OCI-LY7 (cell line): ENCODE results near the gene MEF2C. TPM values are rescaled to one million over a fixed set of nuclear protein-coding genes. Genes with fewer than 3 reads are reported as not detected.

Experiments
- BruUV-seq: library from RNA; stranded (reverse); fragments of 400-500 nt; replicated peaks from 2 replicates; lab custom pipeline; 2021; lab: Mats Ljungman, UMichigan
- CTCF ChIA-PET: fragments of 300-600 bp; sonication (Branson Sonifier 250); formaldehyde crosslinking; loops from one replicate; lab custom pipeline; 2022; ENCODE audit warnings: antibody characterized with exemption; ENCODE audit not compliant: unreplicated experiment; lab: Charles Lee
- POLR2A ChIA-PET: fragments of 300-600 bp; sonication (Branson Sonifier 250); formaldehyde crosslinking; loops from one replicate; lab custom pipeline; 2022; ENCODE audit warnings: antibody characterized with exemption; lab: Charles Lee
- DNase-seq: peaks from one replicate; pipeline ENCODE4 v3.0.0-alpha.2; 2015; ENCODE audit warnings: low spot score
- H2AFZ ChIP-seq: fragments of 200-600 bp; sonication (generic), shearing (Covaris generic); 2 replicates; pipeline ENCODE4 v1.6.1; 2014; ENCODE audit warnings: mild to moderate bottlenecking, antibody characterized with exemption, low read length, moderate library complexity
- H3K27ac ChIP-seq: fragments of 200-600 bp; sonication (generic); 2 replicates; pipeline ENCODE4 v1.5.1; 2014; ENCODE audit warnings: mixed run types, low read depth, mild to moderate bottlenecking, moderate library complexity, low read length, inconsistent platforms; ENCODE audit not compliant: poor library complexity, severe bottlenecking
- H3K36me3 ChIP-seq: fragments of 200-600 bp; sonication (generic); 2 replicates; pipeline ENCODE4 v1.6.1; 2014; ENCODE audit warnings: mild to moderate bottlenecking, antibody characterized with exemption, low read length, moderate library complexity, mixed read lengths; ENCODE audit not compliant: insufficient read depth
- H3K4me1 ChIP-seq: fragments of 200-600 bp; sonication (generic); 2 replicates; pipeline ENCODE4 v1.5.1; 2014; ENCODE audit warnings: mild to moderate bottlenecking, low read length; ENCODE audit not compliant: insufficient read depth, poor library complexity, severe bottlenecking
- H3K4me2 ChIP-seq: fragments of 200-600 bp; sonication (generic); 2 replicates; pipeline ENCODE4 v1.6.1; 2014; ENCODE audit warnings: mild to moderate bottlenecking, low read length
- H3K4me3 ChIP-seq: fragments of 200-600 bp; sonication (generic); 2 replicates; pipeline ENCODE4 v1.5.1; 2014; ENCODE audit warnings: mild to moderate bottlenecking, low read depth, low read length; ENCODE audit not compliant: poor library complexity, severe bottlenecking
- H3K79me2 ChIP-seq: fragments of 200-600 bp; sonication (generic); 2 replicates; pipeline ENCODE4 v1.6.1; 2016; ENCODE audit warnings: low read depth, mild to moderate bottlenecking, low read length, moderate library complexity, mixed read lengths; ENCODE audit not compliant: insufficient read depth
- H3K9me2 ChIP-seq: fragments of 200-600 bp; sonication (generic); 2 replicates; pipeline ENCODE4 v1.6.1; 2016; ENCODE audit warnings: mild to moderate bottlenecking, low read length, mixed read lengths; ENCODE audit not compliant: insufficient read depth
- H3K9me3 ChIP-seq: fragments of 200-600 bp; sonication (generic); 2 replicates; pipeline ENCODE4 v1.6.1; 2014; ENCODE audit warnings: mild to moderate bottlenecking, mixed run types, low read length, mixed read lengths
- H4K20me1 ChIP-seq: fragments of 200-600 bp; sonication (generic); 2 replicates; pipeline ENCODE4 v1.6.1; 2014; ENCODE audit warnings: mild to moderate bottlenecking, antibody characterized with exemption, low read length, moderate library complexity, mixed read lengths; ENCODE audit not compliant: insufficient read depth
- EZH2phosphoT487 ChIP-seq: fragments of 200-600 bp; sonication (generic); IDR thresholded peaks from 2 replicates; pipeline ENCODE4 v1.6.1; 2018; ENCODE audit warnings: low read depth, borderline replicate concordance, mild to moderate bottlenecking, mixed run types, antibody characterized with exemption, low read length, moderate library complexity, mixed read lengths
- intact Hi-C: fragments of 100-400 bp; cut with micrococcal nuclease; formaldehyde crosslinking; loops from one replicate; pipeline ENCODE4 v1.10.0; 2022; ENCODE audit not compliant: unreplicated experiment
- total RNA-seq, 2 experiments: library from RNA; depleted of rRNA in 1 of 2; stranded (reverse); fragments of >200 nt in 1 of 2; shearing (Covaris generic) in 1 of 2; gene quantifications; 2 replicates each; pipeline ENCODE4 v1.2.3, GENCODE V29; 2014 to 2022
- TF ChIP-seq, protein P1 (sequence below): fragments of 200-600 bp; sonication (generic); conservative IDR thresholded peaks from 2 replicates; pipeline ENCODE4 v1.5.1; 2014; ENCODE audit warnings: mild to moderate bottlenecking, antibody characterized with exemption, low read length, moderate library complexity, mixed read lengths

MEF2C gene
- total RNA-seq, 2 experiments from 2014 or later, result 5.5 to 57.6 TPM

DNA sequence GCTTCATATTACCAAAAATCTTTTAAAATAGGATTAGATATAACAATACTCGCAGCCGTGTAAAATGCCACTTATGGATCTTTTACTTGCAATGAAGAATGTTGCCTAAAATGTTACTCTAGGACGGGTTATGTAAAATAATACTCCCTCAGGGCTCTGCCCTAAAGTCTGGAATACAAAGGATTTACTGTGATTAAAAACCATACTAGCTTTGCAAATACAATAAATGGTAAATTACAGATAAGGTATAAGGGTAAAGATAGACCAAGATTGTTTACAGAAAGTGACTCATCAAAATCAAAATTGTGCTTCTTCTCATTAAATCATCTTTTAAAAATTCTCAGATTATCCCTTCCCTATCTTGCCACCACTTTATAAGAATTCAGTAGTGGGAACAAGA, 163.6 kb downstream of the MEF2C start:
- H3K4me3 ChIP-seq, result no peak overlapping the region
- DNase-seq, result no peak
- H4K20me1 ChIP-seq, result no peaks in the 10 kb centered on the region
- ChIA-PET CTCF (no interaction called here), POLR2A (interaction anchor here (0.5 to 1.2 kb wide), 2 partner anchors 593 to 901 kb away, joined by 3 read pairs; no protein-coding TSS in a partner anchor)
- H3K4me2 ChIP-seq, result no peak overlapping the region
- no peaks in the 10 kb centered on the region for H3K9me2 ChIP-seq
- H3K4me1 ChIP-seq, result no peaks in the 10 kb centered on the region
- TF ChIP-seq, protein P1, sequence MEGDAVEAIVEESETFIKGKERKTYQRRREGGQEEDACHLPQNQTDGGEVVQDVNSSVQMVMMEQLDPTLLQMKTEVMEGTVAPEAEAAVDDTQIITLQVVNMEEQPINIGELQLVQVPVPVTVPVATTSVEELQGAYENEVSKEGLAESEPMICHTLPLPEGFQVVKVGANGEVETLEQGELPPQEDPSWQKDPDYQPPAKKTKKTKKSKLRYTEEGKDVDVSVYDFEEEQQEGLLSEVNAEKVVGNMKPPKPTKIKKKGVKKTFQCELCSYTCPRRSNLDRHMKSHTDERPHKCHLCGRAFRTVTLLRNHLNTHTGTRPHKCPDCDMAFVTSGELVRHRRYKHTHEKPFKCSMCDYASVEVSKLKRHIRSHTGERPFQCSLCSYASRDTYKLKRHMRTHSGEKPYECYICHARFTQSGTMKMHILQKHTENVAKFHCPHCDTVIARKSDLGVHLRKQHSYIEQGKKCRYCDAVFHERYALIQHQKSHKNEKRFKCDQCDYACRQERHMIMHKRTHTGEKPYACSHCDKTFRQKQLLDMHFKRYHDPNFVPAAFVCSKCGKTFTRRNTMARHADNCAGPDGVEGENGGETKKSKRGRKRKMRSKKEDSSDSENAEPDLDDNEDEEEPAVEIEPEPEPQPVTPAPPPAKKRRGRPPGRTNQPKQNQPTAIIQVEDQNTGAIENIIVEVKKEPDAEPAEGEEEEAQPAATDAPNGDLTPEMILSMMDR, result no peak
- TF ChIP-seq EZH2phosphoT487, result no peak
- H3K79me2 ChIP-seq, result no peaks in the 10 kb centered on the region
- no peaks in the 10 kb centered on the region for H3K36me3 ChIP-seq
- H2AFZ ChIP-seq, result no peak overlapping the region
- intact Hi-C loops, result no loop called here
- H3K27ac ChIP-seq, result no peak overlapping the region
- no TSS peak for BruUV-seq
- no peaks in the 10 kb centered on the region for H3K9me3 ChIP-seq

DNA sequence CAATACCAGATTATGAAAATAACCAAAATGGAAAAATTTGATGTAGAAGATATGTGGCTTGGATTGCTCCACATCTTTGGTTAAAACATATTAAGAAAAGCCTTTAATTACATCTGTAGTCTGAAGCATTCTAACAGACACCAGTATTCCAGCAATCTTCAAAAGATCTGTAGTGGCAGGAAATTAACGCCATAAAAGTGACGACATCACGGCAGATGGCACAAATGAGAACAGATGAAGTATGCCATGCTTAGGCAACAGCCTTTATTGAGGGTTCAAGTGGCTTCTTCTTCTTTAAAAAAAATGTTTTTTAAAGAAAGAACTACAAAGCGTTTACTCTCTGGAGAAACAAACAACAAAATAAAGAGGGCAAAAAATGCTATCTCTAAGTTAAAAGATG, 164.2 kb downstream of the MEF2C start:
- no TSS peak for BruUV-seq
- H3K36me3 ChIP-seq, result no peaks in the 10 kb centered on the region
- no peaks in the 10 kb centered on the region for H3K4me1 ChIP-seq
- no peak overlapping the region for H2AFZ ChIP-seq
- intact Hi-C loops, result no loop called here
- no peak overlapping the region for H3K4me3 ChIP-seq
- H4K20me1 ChIP-seq, result no peaks in the 10 kb centered on the region
- no peak for DNase-seq
- H3K9me3 ChIP-seq, result no peaks in the 10 kb centered on the region
- CTCF ChIA-PET, result no interaction called here
- TF ChIP-seq EZH2phosphoT487, result no peak
- TF ChIP-seq, protein P1, result no peak
- H3K79me2 ChIP-seq, result no peaks in the 10 kb centered on the region
- no peak overlapping the region for H3K4me2 ChIP-seq
- H3K9me2 ChIP-seq, result no peaks in the 10 kb centered on the region
- H3K27ac ChIP-seq, result no peak overlapping the region
- POLR2A ChIA-PET, result interaction anchor here (1.2 kb wide), 1 partner anchor 900 kb away, joined by 3 read pairs; no protein-coding TSS in a partner anchor

DNA sequence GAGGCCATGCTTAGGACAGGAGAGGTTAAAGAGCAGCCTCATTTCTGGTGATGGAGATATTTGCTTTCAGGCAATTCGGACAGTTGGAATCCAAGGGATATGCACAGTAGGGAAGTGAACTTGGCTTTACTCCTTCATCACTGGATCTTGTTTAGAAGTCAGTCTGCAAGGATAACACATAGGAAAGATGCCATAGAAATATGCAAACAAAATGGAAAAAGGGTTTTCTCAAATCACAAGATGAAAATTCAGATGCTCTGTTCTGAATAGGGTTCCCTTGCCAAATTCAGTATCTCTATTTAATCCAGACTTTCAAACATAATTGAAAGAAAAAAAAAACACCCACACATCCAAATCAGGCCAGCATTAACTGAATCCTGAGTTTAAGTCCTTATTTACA, 166.9 kb downstream of the MEF2C start:
- POLR2A ChIA-PET, result interaction anchor here (0.6 kb wide), 1 partner anchor 168 kb away, joined by 3 read pairs; no protein-coding TSS in a partner anchor
- CTCF ChIA-PET, result no interaction called here

More for the DNA sequence above, 166.9 kb downstream of the MEF2C start:
- Histone ChIP-seq H3K27ac (no peak overlapping the region), H4K20me1 (no peaks in the 10 kb centered on the region), H3K9me3 (no peaks in the 10 kb centered on the region), H3K4me2 (no peak overlapping the region), H3K9me2 (no peaks in the 10 kb centered on the region), H2AFZ (no peak overlapping the region), H3K79me2 (no peaks in the 10 kb centered on the region), H3K4me3 (no peak overlapping the region), H3K36me3 (no peaks in the 10 kb centered on the region), H3K4me1 (no peaks in the 10 kb centered on the region)
- no peak for DNase-seq
- intact Hi-C loops, result no loop called here
- TF ChIP-seq, protein P1, result no peak
- TF ChIP-seq EZH2phosphoT487, result no peak
- BruUV-seq, result no TSS peak
